Right lobe of liver (tissue), 6 donors: ENCODE measurements around the gene SHC2. TPM values are rescaled to one million over a fixed set of nuclear protein-coding genes. Genes with fewer than 3 reads are reported as not detected.

Source experiments
- ATAC-seq, 4 donors: fragments of 200-7000 bp; cut with Tn5 transposase; one replicate each; pipeline ENCODE4 v1.9.1; 2020; ENCODE audit warnings: mild to moderate bottlenecking in 4 of 4, moderate library complexity in 4 of 4
- DNase-seq, 3 donors: peaks; one replicate each; pipeline ENCODE4 v3.0.0-alpha.2; 2020
- H3K27ac ChIP-seq, 3 donors: fragments of 200-600 bp; one replicate each; pipeline ENCODE4 v1.8.0; 2022
- H3K27me3 ChIP-seq, 2 donors: fragments of 200-600 bp; one replicate each; pipeline ENCODE4 v1.8.0; 2022
- H3K36me3 ChIP-seq, 4 donors: fragments of 200-600 bp; sonication (generic) in 1 of 4; one replicate each; pipeline versions ENCODE4 v1.5.1 to v1.8.0; 2017 to 2022; ENCODE audit warnings: control low read depth in 1 of 4
- H3K4me1 ChIP-seq, 4 donors: fragments of 200-600 bp; sonication (generic) in 1 of 4; one replicate each; pipeline versions ENCODE4 v1.5.1 to v1.8.0; 2017 to 2022; ENCODE audit warnings: control low read depth in 1 of 4
- H3K4me3 ChIP-seq, 3 donors: fragments of 200-600 bp; one replicate each; pipeline ENCODE4 v1.8.0; 2022
- H3K9me3 ChIP-seq, 4 donors: fragments of 200-600 bp; sonication (generic) in 1 of 4; one replicate each; pipeline versions ENCODE4 v1.5.1 to v1.8.0; 2017 to 2022; ENCODE audit warnings: control low read depth in 1 of 4
- CTCF ChIP-seq, 4 donors: fragments of 200-600 bp in 3 of 4; fragments of 450-650 bp in 1 of 4; IDR thresholded peaks; one replicate each; pipeline versions ENCODE4 v1.5.1 to v1.8.0; 2016 to 2022; ENCODE audit warnings: antibody characterized with exemption in 4 of 4, mild to moderate bottlenecking in 2 of 4
- POLR2A ChIP-seq: fragments of 450-650 bp; IDR thresholded peaks from one replicate; pipeline ENCODE4 v1.6.1; 2017; ENCODE audit warnings: antibody characterized with exemption, mild to moderate bottlenecking
- WGBS: methylation state at CpG from one replicate; pipeline ENCODE4 v1.1.6; 2018; ENCODE audit warnings: low coverage, low lambda C conversion rate; ENCODE audit not compliant: insufficient coverage; ENCODE audit errors: missing lambda C conversion rate; 5-methylcytosine and 5-hydroxymethylcytosine counted together
- intact Hi-C, 2 donors: fragments of 100-400 bp; cut with DNase I; formaldehyde crosslinking; loops; one replicate each; pipeline versions ENCODE4 v1.11.2 to v1.14.1; 2022
- total RNA-seq, 6 experiments: library from RNA; depleted of rRNA in 2 of 6; stranded (reverse); fragments of >200 nt in 2 of 6; fragmentation: NEBNext Ultra II Directional in 3 of 6; extraction: Animal tissue kit (Norgen Biotek cat#: 25700) in 3 of 6; gene quantifications; one replicate each; pipeline versions ENCODE4 v1.1.0 to v1.2.4, GENCODE V29; 2016 to 2023
- donor health status: DM: no; HTN: yes; CAD: no.
- donor health status: DM: no; HTN: no; CAD: no.
- donor health status: DM: no; HTN: no; CAD: no.
- donor health status: DM: no; HTN: yes; CAD: no.
- donor health status: DM: no; HTN: yes; CAD: no.

Gene SHC2
- total RNA-seq, 6 experiments from 2014 or later = 48.4 to 69.9 (median 59.1) TPM

GRCh38 chr19:456547-457110, 4.2 kb downstream of the SHC2 start:
- H3K9me3 ChIP-seq = no peaks in the 10 kb centered on the region
- TF ChIP-seq POLR2A = no peak
- TF ChIP-seq CTCF (IDR thresholded peaks at IDR 0.05) = no peak
- H3K4me1 ChIP-seq = peaks cover 0 to 5% (median 0%) of the 10 kb centered on the region in 4 donors
- H3K4me3 ChIP-seq = no peak overlapping the region
- ATAC-seq (no peak), DNase-seq (peak in 2 of 3 donors; percentile 15 to 37)
- no peak overlapping the region for H3K27ac ChIP-seq
- 88% methylated on average over 10 of the region's 18 CpGs for WGBS
- H3K36me3 ChIP-seq = no peaks in the 10 kb centered on the region
- intact Hi-C loops = no loop called here
- H3K27me3 ChIP-seq = no peaks in the 10 kb centered on the region

DNA sequence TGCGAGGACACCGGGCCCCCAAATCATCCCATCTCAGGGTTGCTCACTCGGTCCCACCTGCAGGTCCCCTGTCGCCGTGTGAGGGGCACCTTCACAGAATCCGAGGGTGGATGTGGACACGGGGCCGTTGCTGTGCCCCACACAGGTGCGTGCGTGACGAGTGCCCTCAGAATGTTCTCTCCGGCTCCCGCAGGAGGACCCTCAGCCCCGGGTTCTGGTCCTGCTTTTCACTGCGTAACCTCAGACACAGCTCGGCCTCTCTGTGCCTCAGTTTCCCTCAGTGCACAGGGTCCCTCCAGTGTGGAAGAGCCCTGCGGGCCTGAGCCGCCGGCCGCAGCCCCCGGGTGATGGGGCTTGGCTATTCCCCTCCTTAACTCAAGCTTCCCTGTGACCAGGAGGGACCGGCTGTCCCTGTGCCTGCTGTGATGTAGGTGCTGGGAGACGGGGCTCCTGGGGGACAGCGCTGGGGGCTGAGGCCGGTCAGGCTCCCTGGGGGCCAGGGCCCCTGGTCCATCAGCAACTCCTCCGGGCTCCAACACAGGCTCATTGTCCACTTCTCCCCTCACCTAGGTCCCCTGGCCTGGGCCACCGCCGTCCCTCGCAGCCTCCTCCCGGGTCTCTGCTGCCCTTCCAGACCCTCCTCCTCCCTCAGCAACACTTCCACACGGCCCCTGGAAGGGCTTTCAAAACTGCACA, 4.8 kb downstream of the SHC2 start:
- WGBS = 76% methylated on average over 6 of the region's 31 CpGs
- no peak for ATAC-seq
- DNase-seq = peak in 1 of 3 donors; percentile 45

DNA sequence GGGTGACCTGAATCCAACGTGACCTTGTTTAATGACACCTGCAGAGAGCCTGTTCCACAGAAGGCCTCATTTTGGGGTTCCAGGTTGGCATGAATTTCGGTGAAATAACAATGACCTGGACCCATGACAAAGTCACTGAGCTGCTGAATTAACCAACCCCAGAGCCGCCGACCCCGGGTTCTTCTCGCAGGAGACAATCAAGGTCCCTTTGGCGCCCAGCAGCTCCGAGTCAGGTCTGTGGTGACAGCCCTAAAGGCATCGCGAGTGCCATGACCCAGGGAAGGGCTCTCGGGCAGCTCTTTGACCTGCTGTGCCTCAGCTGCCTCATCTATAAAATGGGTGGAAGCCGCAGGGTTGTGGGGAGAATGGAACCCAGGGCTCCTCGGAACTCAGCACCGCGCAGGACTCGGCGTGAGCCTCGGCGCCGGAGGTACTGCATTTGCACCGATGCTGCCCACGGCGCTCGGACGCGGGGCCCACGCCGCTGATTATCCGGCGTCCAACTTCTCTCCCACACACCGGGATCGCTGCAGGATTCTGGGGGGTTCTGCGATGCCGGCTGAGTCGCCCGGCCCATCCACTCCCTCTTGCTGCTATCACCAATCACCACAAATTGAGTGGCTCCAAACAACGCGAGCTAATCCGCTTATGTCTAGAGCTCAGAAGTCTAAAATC, 5.7 kb downstream of the SHC2 start:
- DNase-seq (no peak), ATAC-seq (no peak)
- Histone ChIP-seq H3K9me3 (no peaks in the 10 kb centered on the region), H3K27ac (no peak overlapping the region), H3K4me3 (no peak overlapping the region), H3K4me1 (no peaks in the 10 kb centered on the region), H3K27me3 (no peaks in the 10 kb centered on the region), H3K36me3 (no peaks in the 10 kb centered on the region)
- no peak for TF ChIP-seq POLR2A
- TF ChIP-seq CTCF (IDR thresholded peaks at IDR 0.05) = no peak
- intact Hi-C loops = no loop called here
- WGBS = 79% methylated on average over 2 of the region's 39 CpGs

More for the DNA sequence above, 4.8 kb downstream of the SHC2 start:
- no peaks in the 10 kb centered on the region for H3K4me1 ChIP-seq
- H3K9me3 ChIP-seq = no peaks in the 10 kb centered on the region
- intact Hi-C loops = no loop called here
- no peak overlapping the region for H3K4me3 ChIP-seq
- TF ChIP-seq POLR2A = no peak
- no peak for TF ChIP-seq CTCF (IDR thresholded peaks at IDR 0.05)
- no peaks in the 10 kb centered on the region for H3K36me3 ChIP-seq
- H3K27ac ChIP-seq = no peak overlapping the region
- H3K27me3 ChIP-seq = no peaks in the 10 kb centered on the region

GRCh38 chr19:453606-454005, 7.2 kb downstream of the SHC2 start:
- H3K27ac ChIP-seq = no peak overlapping the region
- intact Hi-C loops = no loop called here
- H3K27me3 ChIP-seq = no peaks in the 10 kb centered on the region
- ATAC-seq = no peak
- no peak overlapping the region for H3K4me3 ChIP-seq
- no peaks in the 10 kb centered on the region for H3K36me3 ChIP-seq
- no peak for TF ChIP-seq CTCF (IDR thresholded peaks at IDR 0.05)
- no peak for TF ChIP-seq POLR2A
- WGBS = 84% methylated on average over 8 of the region's 22 CpGs
- no peaks in the 10 kb centered on the region for H3K4me1 ChIP-seq
- DNase-seq = no peak
- no peaks in the 10 kb centered on the region for H3K9me3 ChIP-seq
